Ovary (tissue), 9 donors: ENCODE measurements around the gene NFE2L3. TPM values are rescaled to one million over a fixed set of nuclear protein-coding genes. Genes with fewer than 3 reads are reported as not detected.

ENCODE experiments used
- DNase-seq, 5 donors: peaks; one replicate each; pipeline ENCODE4 v3.0.0-alpha.2; 2019 to 2020
- H3K27ac ChIP-seq, 2 donors: fragments of 200-600 bp; one replicate each; pipeline versions ENCODE4 v1.5.1 to v1.8.0; 2019 to 2022
- H3K27me3 ChIP-seq: fragments of 200-600 bp; one replicate; pipeline ENCODE4 v1.8.0; 2022
- H3K36me3 ChIP-seq: fragments of 200-600 bp; sonication (generic); one replicate; pipeline ENCODE4 v1.5.1; 2019
- H3K4me1 ChIP-seq: one replicate; pipeline ENCODE4 v1.8.1; 2013; ENCODE audit warnings: mild to moderate bottlenecking, moderate library complexity; ENCODE audit not compliant: insufficient read depth
- H3K4me3 ChIP-seq: fragments of 200-600 bp; sonication (generic); one replicate; pipeline ENCODE4 v1.5.1; 2017
- H3K9me3 ChIP-seq, 2 donors: fragments of 200-600 bp in 1 of 2; sonication (generic) in 1 of 2; one replicate each; pipeline versions ENCODE4 v1.5.1 to v1.8.1; 2013 to 2019; ENCODE audit warnings: mild to moderate bottlenecking in 1 of 2, moderate library complexity in 1 of 2
- EP300 ChIP-seq: sonication (generic); formaldehyde crosslinking; IDR thresholded peaks from one replicate; pipeline ENCODE4 v1.6.1; 2017; ENCODE audit warnings: antibody characterized with exemption
- POLR2A ChIP-seq: fragments of 450-650 bp; IDR thresholded peaks from one replicate; pipeline ENCODE4 v1.6.1; 2017; ENCODE audit warnings: antibody characterized with exemption, mild to moderate bottlenecking, moderate library complexity
- WGBS, 3 donors: extraction: QIAGEN DNeasy Blood & Tissue Kit in 1 of 3; methylation state at CpG; one replicate each; pipeline versions ENCODE4 v1.1.5 to v1.1.7; 2013 to 2017; 5-methylcytosine and 5-hydroxymethylcytosine counted together
- intact Hi-C, 4 donors: fragments of 100-400 bp; cut with DNase I; formaldehyde crosslinking; loops; one replicate each; pipeline versions ENCODE4 v1.11.0 to v1.15.1; 2022 to 2023
- polyA plus RNA-seq, 2 donors: library from polyadenylated mRNA; stranded (reverse); fragments of 200-250 nt in 1 of 2; fragments of 350-450 nt in 1 of 2; fragmentation: Illumina TruSeq in 1 of 2; extraction: RNeasy Lipid Tissue Mini Kit (QIAGEN cat#74804) in 1 of 2; gene quantifications; one replicate each; pipeline ENCODE4 v1.2.3, GENCODE V29; 2013 to 2014
- total RNA-seq, 7 donors: library from RNA; depleted of rRNA in 2 of 7; stranded (reverse); fragments of >200 nt in 2 of 7; fragmentation: NEBNext Ultra II Directional in 3 of 7; extraction: Animal tissue kit (Norgen Biotek cat#: 25700) in 3 of 7; gene quantifications; one replicate each; pipeline versions ENCODE4 v1.1.0 to v1.2.4, GENCODE V29; 2016 to 2023
- TF ChIP-seq, protein P1 (sequence below), 3 donors: fragments of 450-650 bp in 2 of 3; fragments of 200-600 bp in 1 of 3; IDR thresholded peaks; one replicate each; pipeline versions ENCODE4 v1.5.1 to v1.8.0; 2016 to 2022; ENCODE audit warnings: antibody characterized with exemption in 3 of 3, mild to moderate bottlenecking in 1 of 3
- donor health status: DM: no; HTN: no; CAD: no; lungs with moderate emphysema.
- donor health status: DM: no; HTN: no; CAD: no.
- donor health status: Bipolar disorder and iron deficiency.
- donor health status: DM: yes; HTN: yes; CAD: no.
- donor health status: DM: no; HTN: no; CAD: no.
- donor health status: DM: yes; HTN: yes; CAD: no.

NFE2L3 gene
- total and polyA plus RNA-seq, 9 donors = 0.45 to 6.1 (median 1.1) TPM

- no peak for DNase-seq
- Histone ChIP-seq H3K4me1 (no peaks in the 10 kb centered on the region), H3K4me3 (no peak overlapping the region), H3K36me3 (peaks cover 5% of the 10 kb centered on the region), H3K9me3 (no peaks in the 10 kb centered on the region), H3K27me3 (no peaks in the 10 kb centered on the region), H3K27ac (no peak overlapping the region)
- intact Hi-C loops = no loop called here
- WGBS, 3 donors = 85 to 87% (median 85%) methylated on average over 9 of the region's 9 CpGs
- TF ChIP-seq, protein P1, sequence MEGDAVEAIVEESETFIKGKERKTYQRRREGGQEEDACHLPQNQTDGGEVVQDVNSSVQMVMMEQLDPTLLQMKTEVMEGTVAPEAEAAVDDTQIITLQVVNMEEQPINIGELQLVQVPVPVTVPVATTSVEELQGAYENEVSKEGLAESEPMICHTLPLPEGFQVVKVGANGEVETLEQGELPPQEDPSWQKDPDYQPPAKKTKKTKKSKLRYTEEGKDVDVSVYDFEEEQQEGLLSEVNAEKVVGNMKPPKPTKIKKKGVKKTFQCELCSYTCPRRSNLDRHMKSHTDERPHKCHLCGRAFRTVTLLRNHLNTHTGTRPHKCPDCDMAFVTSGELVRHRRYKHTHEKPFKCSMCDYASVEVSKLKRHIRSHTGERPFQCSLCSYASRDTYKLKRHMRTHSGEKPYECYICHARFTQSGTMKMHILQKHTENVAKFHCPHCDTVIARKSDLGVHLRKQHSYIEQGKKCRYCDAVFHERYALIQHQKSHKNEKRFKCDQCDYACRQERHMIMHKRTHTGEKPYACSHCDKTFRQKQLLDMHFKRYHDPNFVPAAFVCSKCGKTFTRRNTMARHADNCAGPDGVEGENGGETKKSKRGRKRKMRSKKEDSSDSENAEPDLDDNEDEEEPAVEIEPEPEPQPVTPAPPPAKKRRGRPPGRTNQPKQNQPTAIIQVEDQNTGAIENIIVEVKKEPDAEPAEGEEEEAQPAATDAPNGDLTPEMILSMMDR (IDR thresholded peaks at IDR 0.05) = no peak
- TF ChIP-seq POLR2A = no peak
- TF ChIP-seq EP300 = no peak
Measured at GRCh38 chr7:26188206-26188956, 36.4 kb downstream of the NFE2L3 start.

DNA sequence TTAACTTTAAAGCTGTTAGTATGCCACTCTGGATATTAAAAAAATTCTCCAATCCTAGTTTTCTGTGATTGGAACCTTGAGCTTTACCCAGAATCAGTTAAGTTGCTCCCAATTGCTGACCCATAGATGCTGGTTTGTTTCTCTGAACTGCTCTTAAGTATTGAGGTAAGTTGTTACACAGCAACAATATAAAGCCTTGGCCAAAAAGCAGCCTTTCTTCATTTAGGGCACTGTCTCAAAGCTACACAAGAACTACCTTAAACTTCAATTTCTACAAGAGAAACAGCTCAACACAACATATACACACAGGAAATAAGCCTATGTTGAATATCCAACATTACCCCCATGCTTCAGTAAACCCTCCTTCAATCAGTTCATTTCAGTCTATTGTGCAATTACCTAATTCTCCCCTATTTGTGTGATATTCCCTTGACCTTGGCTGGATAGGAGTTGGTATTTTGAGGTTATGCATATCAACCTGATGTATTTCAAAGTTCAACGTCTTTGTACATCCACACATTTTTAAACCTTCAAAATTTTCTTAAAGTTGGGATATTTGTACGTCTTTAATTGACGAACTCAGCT lies 37.1 kb downstream of the NFE2L3 start:
- 81 to 89% (median 88%) methylated on average over 3 of the region's 3 CpGs for WGBS, 3 donors
- no peak for DNase-seq
- TF ChIP-seq, protein P1 (IDR thresholded peaks at IDR 0.05) = no peak
- TF ChIP-seq POLR2A (no peak), EP300 (no peak)
- Histone ChIP-seq H3K27ac (no peak overlapping the region), H3K4me3 (no peak overlapping the region), H3K9me3 (no peaks in the 10 kb centered on the region), H3K27me3 (no peaks in the 10 kb centered on the region), H3K36me3 (peaks cover 5% of the 10 kb centered on the region), H3K4me1 (no peaks in the 10 kb centered on the region)
- intact Hi-C loops = no loop called here

DNA sequence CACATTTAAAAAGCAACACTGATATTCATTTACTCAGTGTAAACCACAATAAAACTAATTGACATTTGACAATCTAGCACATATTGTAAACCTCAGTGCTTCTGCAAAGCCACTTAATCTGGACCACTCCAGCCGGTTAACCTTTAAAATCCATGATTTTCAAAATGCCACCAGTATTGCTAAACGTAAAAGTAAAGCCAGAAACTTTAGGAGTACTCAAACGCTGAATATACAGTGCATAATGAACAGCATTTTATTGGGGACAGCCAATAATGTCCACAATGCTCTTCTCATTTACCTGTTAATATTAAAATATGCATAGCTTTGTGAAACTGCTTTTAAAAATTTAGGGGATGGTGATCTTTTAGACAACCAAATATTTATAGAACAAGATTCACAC lies 37.7 kb downstream of the NFE2L3 start:
- Histone ChIP-seq H3K36me3 (peaks cover 5% of the 10 kb centered on the region), H3K27ac (no peak overlapping the region), H3K9me3 (no peaks in the 10 kb centered on the region), H3K4me1 (peaks cover 2% of the 10 kb centered on the region), H3K27me3 (no peaks in the 10 kb centered on the region), H3K4me3 (no peak overlapping the region)
- WGBS, 3 donors = 83 to 90% (median 87%) methylated on average over 3 of the region's 3 CpGs
- no peak for DNase-seq
- TF ChIP-seq EP300 = no peak
- TF ChIP-seq, protein P1 (IDR thresholded peaks at IDR 0.05) = no peak
- no peak for TF ChIP-seq POLR2A
- intact Hi-C loops = loop anchor here in 1 of 4 donors (10.0 kb wide), 1 partner anchor 295 kb away; no protein-coding TSS in a partner anchor

GRCh38 chr7:26190417-26190869 lies 38.4 kb downstream of the NFE2L3 start:
- peaks cover 2% of the 10 kb centered on the region for H3K4me1 ChIP-seq
- TF ChIP-seq POLR2A = no peak
- no peak for DNase-seq
- H3K4me3 ChIP-seq = no peak overlapping the region
- intact Hi-C loops = loop anchor here in 1 of 4 donors (10.0 kb wide), 1 partner anchor 296 kb away; no protein-coding TSS in a partner anchor
- no peak overlapping the region for H3K27ac ChIP-seq
- no peaks in the 10 kb centered on the region for H3K27me3 ChIP-seq
- WGBS, 3 donors = 71 to 87% (median 71%) methylated on average over 1 of the region's 1 CpG
- H3K36me3 ChIP-seq = peaks cover 5% of the 10 kb centered on the region
- H3K9me3 ChIP-seq = no peaks in the 10 kb centered on the region
